ENCODE results near the gene RIC8B.

RIC8B gene

GRCh38 chr12:106773286-106774004 lies 1.0 kb upstream of the RIC8B start:
- no peak for TF ChIP-seq CTCF (conservative IDR thresholded peaks at IDR 0.05; ENCODE audit: control insufficient read depth, insufficient read depth, low read depth, low read length)
- peak overlapping the region; percentile 87 for H3K4me3 ChIP-seq (ENCODE audit: control insufficient read depth, low read depth, low read length)
- no peak for DNase-seq (ENCODE audit: low read depth)

- no peak for DNase-seq (ENCODE audit: low read depth)
- TF ChIP-seq CTCF (conservative IDR thresholded peaks at IDR 0.05; ENCODE audit: control insufficient read depth, insufficient read depth, low read depth, low read length): no peak
- peak overlapping the region; percentile 89 for H3K4me3 ChIP-seq (ENCODE audit: control insufficient read depth, low read depth, low read length)
These were observed 484 bp downstream of the RIC8B start for GRCh38 chr12:106774808-106775524.

GRCh38 chr12:106776897-106777296 lies 2.4 kb downstream of the RIC8B start:
- no peak overlapping the region for H3K4me3 ChIP-seq (ENCODE audit: control insufficient read depth, low read depth, low read length)
- no peak for DNase-seq (ENCODE audit: low read depth)
- no peak for TF ChIP-seq CTCF (conservative IDR thresholded peaks at IDR 0.05; ENCODE audit: control insufficient read depth, insufficient read depth, low read depth, low read length)

- H3K4me3 ChIP-seq (ENCODE audit: control insufficient read depth, low read depth, low read length): no peak overlapping the region
- DNase-seq (ENCODE audit: low read depth): peak; percentile 38
- no peak for TF ChIP-seq CTCF (conservative IDR thresholded peaks at IDR 0.05; ENCODE audit: control insufficient read depth, insufficient read depth, low read depth, low read length)
These were observed 5.6 kb downstream of the RIC8B start for GRCh38 chr12:106780010-106780631.

GRCh38 chr12:106782619-106783018 lies 8.1 kb downstream of the RIC8B start:
- no peak for DNase-seq (ENCODE audit: low read depth)
- no peak for TF ChIP-seq CTCF (conservative IDR thresholded peaks at IDR 0.05; ENCODE audit: control insufficient read depth, insufficient read depth, low read depth, low read length)
- H3K4me3 ChIP-seq (ENCODE audit: control insufficient read depth, low read depth, low read length): no peak overlapping the region

GRCh38 chr12:106783515-106783914 lies 9.0 kb downstream of the RIC8B start:
- TF ChIP-seq CTCF (conservative IDR thresholded peaks at IDR 0.05; ENCODE audit: control insufficient read depth, insufficient read depth, low read depth, low read length): no peak
- H3K4me3 ChIP-seq (ENCODE audit: control insufficient read depth, low read depth, low read length): no peak overlapping the region
- no peak for DNase-seq (ENCODE audit: low read depth)
